Measurements from ENCODE around the gene METTL21C.

METTL21C gene

DNA sequence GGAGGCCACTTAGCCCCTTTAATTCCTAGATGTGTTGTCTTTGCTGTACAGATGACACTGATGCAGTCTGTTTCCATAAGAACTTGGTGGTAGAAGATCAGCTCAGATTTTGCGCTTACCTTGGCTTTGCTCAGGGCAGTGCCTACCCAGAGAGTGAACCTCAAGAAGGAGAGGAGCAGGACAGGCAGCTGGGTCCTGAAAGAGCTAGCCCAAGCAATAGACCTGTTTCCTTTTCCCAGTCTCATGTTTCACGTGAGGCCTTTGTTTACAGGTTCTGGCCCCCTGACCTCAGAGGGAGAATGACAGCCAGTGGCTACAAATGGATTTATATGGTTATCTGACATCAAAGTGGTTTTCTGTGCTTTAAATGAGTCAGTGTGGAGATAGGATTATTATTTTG, 40.1 kb downstream of the METTL21C start:
- Histone ChIP-seq H3K4me1 (ENCODE audit: control insufficient read depth, insufficient read depth, low read length) (no peaks in the 10 kb centered on the region), H3K27ac (ENCODE audit: extremely low read depth, low read depth, low read length) (no peak overlapping the region), H3K36me3 (ENCODE audit: control insufficient read depth in 2 of 2, insufficient read depth in 1 of 2, low read length in 2 of 2) (peaks cover 17 to 50% of the 10 kb centered on the region in 2 experiments; a peak in 2 of 3 replicates), H3K9me3 (ENCODE audit: control insufficient read depth, insufficient read depth, low read depth, low read length) (no peaks in the 10 kb centered on the region), H3K4me3 (ENCODE audit: low read depth, low read length) (no peak overlapping the region)
- POLR2A ChIA-PET: no interaction called here
- CTCF ChIA-PET: no interaction called here
- TF ChIP-seq, protein P1, sequence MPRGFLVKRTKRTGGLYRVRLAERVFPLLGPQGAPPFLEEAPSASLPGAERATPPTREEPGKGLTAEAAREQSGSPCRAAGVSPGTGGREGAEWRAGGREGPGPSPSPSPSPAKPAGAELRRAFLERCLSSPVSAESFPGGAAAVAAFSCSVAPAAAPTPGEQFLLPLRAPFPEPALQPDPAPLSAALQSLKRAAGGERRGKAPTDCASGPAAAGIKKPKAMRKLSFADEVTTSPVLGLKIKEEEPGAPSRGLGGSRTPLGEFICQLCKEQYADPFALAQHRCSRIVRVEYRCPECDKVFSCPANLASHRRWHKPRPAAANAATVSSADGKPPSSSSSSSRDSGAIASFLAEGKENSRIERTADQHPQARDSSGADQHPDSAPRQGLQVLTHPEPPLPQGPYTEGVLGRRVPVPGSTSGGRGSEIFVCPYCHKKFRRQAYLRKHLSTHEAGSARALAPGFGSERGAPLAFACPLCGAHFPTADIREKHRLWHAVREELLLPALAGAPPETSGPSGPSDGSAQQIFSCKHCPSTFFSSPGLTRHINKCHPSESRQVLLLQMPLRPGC (tag by site-specific recombination; IDR thresholded peaks at IDR 0.05): no peak
- no peak for TF ChIP-seq ZNF664 (tag by site-specific recombination; IDR thresholded peaks at IDR 0.05)
- no peak for TF ChIP-seq ZNF707 (tag by site-specific recombination; IDR thresholded peaks at IDR 0.05)

DNA sequence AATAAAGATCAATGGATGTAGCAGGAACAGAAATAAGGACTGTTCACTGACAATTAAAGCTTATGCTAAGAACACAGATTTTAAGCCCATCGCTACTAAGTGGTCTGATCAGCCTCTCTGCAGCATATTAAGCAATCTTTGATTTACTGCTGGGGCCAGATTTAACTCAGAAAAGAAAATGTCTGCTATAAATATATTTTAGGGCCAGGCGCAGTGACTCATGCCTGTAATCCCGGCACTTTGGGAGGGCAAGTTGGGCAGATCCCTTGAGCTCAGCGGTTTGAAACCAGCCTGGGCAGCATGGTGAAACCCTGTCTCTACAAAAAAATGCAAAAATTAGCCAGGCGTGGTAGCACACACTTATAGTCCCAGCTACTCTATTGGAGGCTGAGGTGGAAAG, 43.0 kb downstream of the METTL21C start:
- ChIA-PET POLR2A (no interaction called here), CTCF (interaction anchor here (1.3 kb wide), 1 partner anchor 73 kb away, joined by 5 read pairs; no protein-coding TSS in a partner anchor)
- Histone ChIP-seq H3K4me1 (ENCODE audit: control insufficient read depth, insufficient read depth, low read length) (no peaks in the 10 kb centered on the region), H3K9me3 (ENCODE audit: control insufficient read depth, insufficient read depth, low read depth, low read length) (no peaks in the 10 kb centered on the region), H3K27ac (ENCODE audit: extremely low read depth, low read depth, low read length) (no peak overlapping the region), H3K4me3 (ENCODE audit: low read depth, low read length) (no peak overlapping the region), H3K36me3 (ENCODE audit: control insufficient read depth in 2 of 2, insufficient read depth in 1 of 2, low read length in 2 of 2) (peaks cover 15 to 57% of the 10 kb centered on the region in 2 experiments; a peak in 2 of 3 replicates)
- TF ChIP-seq EGR2 (tag by site-specific recombination; IDR thresholded peaks at IDR 0.05; ENCODE audit: low read depth) (no peak), ZNF426 (tag by site-specific recombination; IDR thresholded peaks at IDR 0.05) (no peak), GLI4 (tag by site-specific recombination; IDR thresholded peaks at IDR 0.05) (no peak), ZNF221 (tag by site-specific recombination; IDR thresholded peaks at IDR 0.05; ENCODE audit: borderline replicate concordance) (no peak), ZNF416 (tag by site-specific recombination; IDR thresholded peaks at IDR 0.05) (no peak), ZEB2 (tag by site-specific recombination; IDR thresholded peaks at IDR 0.05) (no peak), IKZF3 (tag by site-specific recombination; IDR thresholded peaks at IDR 0.05) (no peak), ZNF792 (tag by site-specific recombination; IDR thresholded peaks at IDR 0.05) (no peak), KLF16 (tag by site-specific recombination; IDR thresholded peaks at IDR 0.05) (no peak), HOXC10 (CRISPR knock-in tag; IDR thresholded peaks at IDR 0.05) (no peak), ZNF133 (tag by site-specific recombination; IDR thresholded peaks at IDR 0.05) (no peak), ZNF169 (tag by site-specific recombination; IDR thresholded peaks at IDR 0.05) (no peak)
- TF ChIP-seq, protein P2, sequence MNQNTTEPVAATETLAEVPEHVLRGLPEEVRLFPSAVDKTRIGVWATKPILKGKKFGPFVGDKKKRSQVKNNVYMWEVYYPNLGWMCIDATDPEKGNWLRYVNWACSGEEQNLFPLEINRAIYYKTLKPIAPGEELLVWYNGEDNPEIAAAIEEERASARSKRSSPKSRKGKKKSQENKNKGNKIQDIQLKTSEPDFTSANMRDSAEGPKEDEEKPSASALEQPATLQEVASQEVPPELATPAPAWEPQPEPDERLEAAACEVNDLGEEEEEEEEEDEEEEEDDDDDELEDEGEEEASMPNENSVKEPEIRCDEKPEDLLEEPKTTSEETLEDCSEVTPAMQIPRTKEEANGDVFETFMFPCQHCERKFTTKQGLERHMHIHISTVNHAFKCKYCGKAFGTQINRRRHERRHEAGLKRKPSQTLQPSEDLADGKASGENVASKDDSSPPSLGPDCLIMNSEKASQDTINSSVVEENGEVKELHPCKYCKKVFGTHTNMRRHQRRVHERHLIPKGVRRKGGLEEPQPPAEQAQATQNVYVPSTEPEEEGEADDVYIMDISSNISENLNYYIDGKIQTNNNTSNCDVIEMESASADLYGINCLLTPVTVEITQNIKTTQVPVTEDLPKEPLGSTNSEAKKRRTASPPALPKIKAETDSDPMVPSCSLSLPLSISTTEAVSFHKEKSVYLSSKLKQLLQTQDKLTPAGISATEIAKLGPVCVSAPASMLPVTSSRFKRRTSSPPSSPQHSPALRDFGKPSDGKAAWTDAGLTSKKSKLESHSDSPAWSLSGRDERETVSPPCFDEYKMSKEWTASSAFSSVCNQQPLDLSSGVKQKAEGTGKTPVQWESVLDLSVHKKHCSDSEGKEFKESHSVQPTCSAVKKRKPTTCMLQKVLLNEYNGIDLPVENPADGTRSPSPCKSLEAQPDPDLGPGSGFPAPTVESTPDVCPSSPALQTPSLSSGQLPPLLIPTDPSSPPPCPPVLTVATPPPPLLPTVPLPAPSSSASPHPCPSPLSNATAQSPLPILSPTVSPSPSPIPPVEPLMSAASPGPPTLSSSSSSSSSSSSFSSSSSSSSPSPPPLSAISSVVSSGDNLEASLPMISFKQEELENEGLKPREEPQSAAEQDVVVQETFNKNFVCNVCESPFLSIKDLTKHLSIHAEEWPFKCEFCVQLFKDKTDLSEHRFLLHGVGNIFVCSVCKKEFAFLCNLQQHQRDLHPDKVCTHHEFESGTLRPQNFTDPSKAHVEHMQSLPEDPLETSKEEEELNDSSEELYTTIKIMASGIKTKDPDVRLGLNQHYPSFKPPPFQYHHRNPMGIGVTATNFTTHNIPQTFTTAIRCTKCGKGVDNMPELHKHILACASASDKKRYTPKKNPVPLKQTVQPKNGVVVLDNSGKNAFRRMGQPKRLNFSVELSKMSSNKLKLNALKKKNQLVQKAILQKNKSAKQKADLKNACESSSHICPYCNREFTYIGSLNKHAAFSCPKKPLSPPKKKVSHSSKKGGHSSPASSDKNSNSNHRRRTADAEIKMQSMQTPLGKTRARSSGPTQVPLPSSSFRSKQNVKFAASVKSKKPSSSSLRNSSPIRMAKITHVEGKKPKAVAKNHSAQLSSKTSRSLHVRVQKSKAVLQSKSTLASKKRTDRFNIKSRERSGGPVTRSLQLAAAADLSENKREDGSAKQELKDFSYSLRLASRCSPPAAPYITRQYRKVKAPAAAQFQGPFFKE (tag by site-specific recombination; IDR thresholded peaks at IDR 0.05; ENCODE audit: borderline replicate concordance): no peak
- TF ChIP-seq, protein P3, sequence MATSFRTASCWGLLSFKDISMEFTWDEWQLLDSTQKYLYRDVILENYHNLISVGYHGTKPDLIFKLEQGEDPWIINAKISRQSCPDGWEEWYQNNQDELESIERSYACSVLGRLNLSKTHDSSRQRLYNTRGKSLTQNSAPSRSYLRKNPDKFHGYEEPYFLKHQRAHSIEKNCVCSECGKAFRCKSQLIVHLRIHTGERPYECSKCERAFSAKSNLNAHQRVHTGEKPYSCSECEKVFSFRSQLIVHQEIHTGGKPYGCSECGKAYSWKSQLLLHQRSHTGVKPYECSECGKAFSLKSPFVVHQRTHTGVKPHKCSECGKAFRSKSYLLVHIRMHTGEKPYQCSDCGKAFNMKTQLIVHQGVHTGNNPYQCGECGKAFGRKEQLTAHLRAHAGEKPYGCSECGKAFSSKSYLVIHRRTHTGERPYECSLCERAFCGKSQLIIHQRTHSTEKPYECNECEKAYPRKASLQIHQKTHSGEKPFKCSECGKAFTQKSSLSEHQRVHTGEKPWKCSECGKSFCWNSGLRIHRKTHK (tag by site-specific recombination; IDR thresholded peaks at IDR 0.05): no peak
- TF ChIP-seq, protein P4, sequence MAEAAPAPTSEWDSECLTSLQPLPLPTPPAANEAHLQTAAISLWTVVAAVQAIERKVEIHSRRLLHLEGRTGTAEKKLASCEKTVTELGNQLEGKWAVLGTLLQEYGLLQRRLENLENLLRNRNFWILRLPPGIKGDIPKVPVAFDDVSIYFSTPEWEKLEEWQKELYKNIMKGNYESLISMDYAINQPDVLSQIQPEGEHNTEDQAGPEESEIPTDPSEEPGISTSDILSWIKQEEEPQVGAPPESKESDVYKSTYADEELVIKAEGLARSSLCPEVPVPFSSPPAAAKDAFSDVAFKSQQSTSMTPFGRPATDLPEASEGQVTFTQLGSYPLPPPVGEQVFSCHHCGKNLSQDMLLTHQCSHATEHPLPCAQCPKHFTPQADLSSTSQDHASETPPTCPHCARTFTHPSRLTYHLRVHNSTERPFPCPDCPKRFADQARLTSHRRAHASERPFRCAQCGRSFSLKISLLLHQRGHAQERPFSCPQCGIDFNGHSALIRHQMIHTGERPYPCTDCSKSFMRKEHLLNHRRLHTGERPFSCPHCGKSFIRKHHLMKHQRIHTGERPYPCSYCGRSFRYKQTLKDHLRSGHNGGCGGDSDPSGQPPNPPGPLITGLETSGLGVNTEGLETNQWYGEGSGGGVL (tag by site-specific recombination; IDR thresholded peaks at IDR 0.05): no peak

Measured in HEK293 (cell line).